GM12875 (cell line): Measurements from ENCODE around the gene DMPK.

Experiments
- H3K4me3 ChIP-seq: one replicate; pipeline ENCODE4 v1.5.1; 2011; ENCODE audit warnings: low read depth, low read length, control low read depth
- TF ChIP-seq, protein P1 (sequence below): IDR thresholded peaks from 2 replicates; pipeline ENCODE4 v1.5.1; 2011; ENCODE audit warnings: low read depth, mild to moderate bottlenecking, control low read depth, inconsistent platforms, low read length, moderate library complexity, borderline replicate concordance; ENCODE audit not compliant: insufficient read depth

DMPK gene

DNA sequence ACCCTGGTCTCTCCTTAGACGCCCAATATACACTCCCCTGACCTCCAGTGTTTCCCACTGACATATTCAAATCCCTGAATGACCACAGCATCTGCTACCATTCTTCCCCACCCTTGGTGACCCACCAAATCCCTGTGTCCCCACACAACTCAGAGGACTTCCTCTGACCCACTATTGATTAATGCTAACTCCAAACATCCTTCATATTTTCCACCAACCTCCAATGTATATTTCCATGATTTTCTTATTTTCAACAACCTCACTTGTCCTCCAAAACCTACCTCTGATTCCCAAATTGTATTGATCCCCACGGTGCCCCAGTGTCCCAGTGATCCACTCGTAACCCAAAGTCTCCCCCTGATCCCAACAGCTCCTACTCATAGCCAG lies 10.9 kb upstream of the DMPK start:
- TF ChIP-seq, protein P1, sequence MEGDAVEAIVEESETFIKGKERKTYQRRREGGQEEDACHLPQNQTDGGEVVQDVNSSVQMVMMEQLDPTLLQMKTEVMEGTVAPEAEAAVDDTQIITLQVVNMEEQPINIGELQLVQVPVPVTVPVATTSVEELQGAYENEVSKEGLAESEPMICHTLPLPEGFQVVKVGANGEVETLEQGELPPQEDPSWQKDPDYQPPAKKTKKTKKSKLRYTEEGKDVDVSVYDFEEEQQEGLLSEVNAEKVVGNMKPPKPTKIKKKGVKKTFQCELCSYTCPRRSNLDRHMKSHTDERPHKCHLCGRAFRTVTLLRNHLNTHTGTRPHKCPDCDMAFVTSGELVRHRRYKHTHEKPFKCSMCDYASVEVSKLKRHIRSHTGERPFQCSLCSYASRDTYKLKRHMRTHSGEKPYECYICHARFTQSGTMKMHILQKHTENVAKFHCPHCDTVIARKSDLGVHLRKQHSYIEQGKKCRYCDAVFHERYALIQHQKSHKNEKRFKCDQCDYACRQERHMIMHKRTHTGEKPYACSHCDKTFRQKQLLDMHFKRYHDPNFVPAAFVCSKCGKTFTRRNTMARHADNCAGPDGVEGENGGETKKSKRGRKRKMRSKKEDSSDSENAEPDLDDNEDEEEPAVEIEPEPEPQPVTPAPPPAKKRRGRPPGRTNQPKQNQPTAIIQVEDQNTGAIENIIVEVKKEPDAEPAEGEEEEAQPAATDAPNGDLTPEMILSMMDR, result no peak
- no peak overlapping the region for H3K4me3 ChIP-seq

DNA sequence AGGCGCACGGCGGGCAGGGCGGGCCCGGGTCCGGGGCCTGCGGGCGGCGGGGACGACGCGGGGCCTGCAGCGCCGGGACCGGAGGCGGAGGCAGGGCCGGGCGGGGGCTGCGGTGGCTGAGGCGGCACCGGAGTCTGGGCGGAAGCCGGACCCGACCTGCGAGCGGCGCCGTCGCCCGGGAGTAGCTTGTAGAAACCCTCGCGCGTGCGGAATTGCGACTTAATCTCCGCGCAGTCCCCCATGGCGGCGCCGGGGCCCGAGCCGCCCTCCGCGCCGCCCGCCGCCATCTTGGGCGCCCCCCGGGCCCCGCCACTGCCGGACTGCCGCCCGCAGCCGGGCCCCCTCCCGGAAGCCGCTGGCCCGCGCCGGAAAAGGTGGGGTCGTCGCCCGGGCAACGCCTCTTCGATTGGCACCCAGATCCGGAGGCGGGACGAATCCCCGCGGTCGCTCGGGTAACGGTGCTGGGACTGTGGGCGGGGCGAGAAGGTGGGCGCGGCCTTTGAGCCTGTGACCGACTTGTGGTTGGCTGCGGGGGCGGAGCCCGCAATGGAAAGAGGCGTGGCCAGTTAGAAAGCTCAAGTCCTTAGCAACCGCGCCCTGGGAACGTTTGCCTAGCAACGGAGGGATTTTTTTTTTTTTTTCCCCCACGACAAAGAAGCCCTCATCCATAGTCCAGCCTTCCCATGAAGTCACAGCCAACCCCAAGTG lies 10.3 kb upstream of the DMPK start, which contains the start of gene DMWD:
DMWD (minus strand) TSS at position 376 of the 708 bp plus-strand sequence; CDS start at position 287, 89 bp downstream.
- H3K4me3 ChIP-seq, result peak within 1 kb of the TSS; percentile 88
- TF ChIP-seq, protein P1, result no peak

GRCh38 chr19:45791744-45792469 lies 9.6 kb upstream of the DMPK start:
- peak overlapping the region; percentile 88 for H3K4me3 ChIP-seq
- TF ChIP-seq, protein P1, result no peak

- TF ChIP-seq, protein P1, result no peak
- H3K4me3 ChIP-seq, result peak overlapping the region; percentile 88
These were observed 8.7 kb upstream of the DMPK start for GRCh38 chr19:45790942-45791341.

DNA sequence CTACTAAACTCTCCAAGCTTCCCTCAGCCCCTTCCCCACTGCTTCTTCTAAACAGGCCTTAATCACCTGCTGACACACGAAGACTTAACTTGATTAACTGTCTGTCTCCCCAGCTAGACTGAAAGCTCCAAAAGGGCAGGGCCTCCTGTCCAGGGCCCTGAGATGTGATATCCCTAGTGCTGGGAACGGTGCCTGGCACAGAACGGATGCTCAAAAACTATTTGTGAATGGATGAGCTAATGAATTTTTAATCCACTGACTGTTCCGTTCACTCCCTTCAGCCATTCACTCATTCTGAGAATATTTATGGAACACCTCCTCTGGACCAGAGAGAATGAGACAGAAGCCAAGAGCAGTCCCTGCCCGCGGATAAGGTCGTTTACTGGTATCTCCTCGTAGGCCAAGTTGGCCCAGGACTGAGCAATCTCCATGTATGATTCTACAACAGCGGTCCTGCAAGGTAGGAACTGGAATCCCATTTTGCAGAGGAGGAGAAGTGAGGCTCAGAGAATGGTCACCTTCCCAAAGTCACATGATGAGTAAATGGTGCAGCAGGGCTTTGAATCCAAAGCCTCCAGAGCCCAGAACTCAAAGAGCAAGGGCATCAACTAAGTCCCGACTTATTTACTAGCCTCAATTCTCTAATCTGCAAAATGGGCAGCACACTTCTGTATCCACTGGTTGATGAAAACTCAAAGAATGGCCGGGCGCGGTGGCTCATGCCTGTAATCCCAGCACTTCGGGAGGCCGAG lies 6.9 kb upstream of the DMPK start:
- H3K4me3 ChIP-seq, result no peak overlapping the region
- TF ChIP-seq, protein P1, result no peak

DNA sequence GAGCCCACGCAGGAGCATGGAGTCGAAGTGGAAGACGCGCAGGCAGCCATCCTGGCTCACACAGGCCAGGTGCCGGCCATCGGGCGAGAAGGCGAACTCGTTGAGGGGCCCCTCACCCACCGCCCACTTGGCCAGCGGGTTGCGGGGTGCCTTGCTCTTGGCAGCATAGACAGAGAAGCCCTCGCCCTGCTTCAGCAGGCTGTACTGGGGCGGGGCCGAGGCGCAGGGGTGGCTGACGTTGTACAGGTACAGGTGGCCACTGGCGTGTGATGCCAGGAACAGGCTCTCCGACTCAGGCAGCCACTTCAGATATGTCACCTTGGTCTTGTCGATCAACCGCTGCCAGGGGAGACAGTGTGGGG lies 4.2 kb upstream of the DMPK start:
- TF ChIP-seq, protein P1, result no peak
- H3K4me3 ChIP-seq, result no peak overlapping the region
